Keratinocyte (primary cell): ENCODE measurements around the gene ATG10. TPM values are rescaled to one million over a fixed set of nuclear protein-coding genes. Genes with fewer than 3 reads are reported as not detected.

Source experiments
- DNase-seq: peaks from one replicate; pipeline ENCODE4 v3.0.0-alpha.2; 2011; ENCODE audit warnings: low read depth, missing footprints, low spot score
- FAIRE-seq: peaks from 2 replicates; lab custom pipeline; 2011; peaks lifted over from hg19 to GRCh38; lab: Jason Lieb, UNC
- H2AFZ ChIP-seq: 2 replicates; pipeline ENCODE4 v1.6.0; 2012; ENCODE audit warnings: low read length, control low read depth, inconsistent platforms; ENCODE audit not compliant: control insufficient read depth
- H3K27ac ChIP-seq: 2 replicates; pipeline ENCODE4 v1.5.1; 2011; ENCODE audit warnings: low read length; ENCODE audit not compliant: control insufficient read depth, insufficient read depth
- H3K27me3 ChIP-seq: 3 replicates; pipeline ENCODE4 v1.6.0; 2011; ENCODE audit warnings: low read length; ENCODE audit not compliant: control insufficient read depth, insufficient read depth; ENCODE audit errors: extremely low read depth
- H3K36me3 ChIP-seq, 2 experiments: 2 replicates in 1 of 2; 3 replicates in 1 of 2; pipeline ENCODE4 v1.5.1; 2011; ENCODE audit warnings: low read length in 2 of 2, mild to moderate bottlenecking in 1 of 2; ENCODE audit not compliant: control insufficient read depth in 2 of 2, insufficient read depth in 2 of 2; ENCODE audit errors: extremely low read depth in 1 of 2
- H3K4me1 ChIP-seq: 3 replicates; pipeline ENCODE4 v1.5.1; 2011; ENCODE audit warnings: low read length; ENCODE audit not compliant: control insufficient read depth, insufficient read depth; ENCODE audit errors: extremely low read depth
- H3K4me2 ChIP-seq: 3 replicates; pipeline ENCODE4 v1.6.0; 2011; ENCODE audit warnings: low read depth, low read length; ENCODE audit not compliant: control insufficient read depth, insufficient read depth; ENCODE audit errors: extremely low read depth
- H3K4me3 ChIP-seq, 3 experiments: fragments of 200-600 bp in 1 of 3; sonication (generic) in 1 of 3; 2 replicates in 2 of 3; 3 replicates in 1 of 3; pipeline ENCODE4 v1.5.1; 2011 to 2016; ENCODE audit warnings: low read length in 3 of 3, mild to moderate bottlenecking in 3 of 3, control low read depth in 2 of 3, inconsistent platforms in 1 of 3, low read depth in 1 of 3, mixed read lengths in 1 of 3, mixed run types in 1 of 3, moderate library complexity in 1 of 3; ENCODE audit not compliant: control insufficient read depth in 2 of 3, insufficient read depth in 2 of 3; ENCODE audit errors: extremely low read depth in 1 of 3
- H3K79me2 ChIP-seq: 2 replicates; pipeline ENCODE4 v1.6.0; 2012; ENCODE audit warnings: low read length; ENCODE audit not compliant: control insufficient read depth, insufficient read depth
- H3K9ac ChIP-seq: 3 replicates; pipeline ENCODE4 v1.6.0; 2011; ENCODE audit warnings: low read length; ENCODE audit not compliant: control insufficient read depth, insufficient read depth; ENCODE audit errors: extremely low read depth
- H3K9me1 ChIP-seq: 3 replicates; pipeline ENCODE4 v1.6.0; 2011; ENCODE audit warnings: low read length; ENCODE audit not compliant: control insufficient read depth, insufficient read depth; ENCODE audit errors: extremely low read depth
- H3K9me3 ChIP-seq: 2 replicates; pipeline ENCODE4 v1.5.1; 2012; ENCODE audit warnings: low read depth, low read length; ENCODE audit not compliant: control insufficient read depth
- H4K20me1 ChIP-seq: 3 replicates; pipeline ENCODE4 v1.6.0; 2011; ENCODE audit warnings: low read length; ENCODE audit not compliant: control insufficient read depth, insufficient read depth; ENCODE audit errors: extremely low read depth
- EZH2 ChIP-seq: IDR thresholded peaks from one replicate; pipeline ENCODE4 v1.6.1; 2012; ENCODE audit warnings: inconsistent platforms, mild to moderate bottlenecking, low read length, moderate library complexity
- dilution Hi-C: fragments of 300-500 bp; cut with MboI; formaldehyde crosslinking; loops from one replicate; pipeline ENCODE4 v1.7.0; 2020; ENCODE audit warnings: low sequenced_read_pairs; ENCODE audit not compliant: extremely low pct_ligation_motif_present
- polyA plus RNA-seq, 5 experiments: library from polyadenylated mRNA; depleted of rRNA in 3 of 5; stranded (reverse) in 3 of 5; stranded (forward) in 1 of 5; unstranded in 1 of 5; fragments of >200 nt; gene quantifications; 1 replicate in 1 of 5; 2 replicates in 3 of 5; 3 replicates in 1 of 5; pipeline versions ENCODE4 v1.2.1 to v1.2.3, GENCODE V29; 2011 to 2012; ENCODE audit warnings: missing spikeins in 2 of 5, low read depth in 1 of 5, low replicate concordance in 1 of 5
- TF ChIP-seq, protein P1 (sequence below), 3 experiments: IDR thresholded peaks in 1 of 3; conservative IDR thresholded peaks in 1 of 3; optimal IDR thresholded peaks in 1 of 3; 2 replicates in 2 of 3; 3 replicates in 1 of 3; pipeline versions ENCODE3 to v1.5.1; 2011; ENCODE audit warnings: low read length in 3 of 3, mild to moderate bottlenecking in 3 of 3, moderate library complexity in 2 of 3, control low read depth in 1 of 3, inconsistent platforms in 1 of 3; ENCODE audit not compliant: insufficient read depth in 2 of 3; ENCODE audit errors: extremely low read depth in 1 of 3

The ATG10 gene
- polyA plus RNA-seq, 1 donor (not counting 4 experiments of a cell fraction or from before 2014, with no cell fraction given) = 5.4 TPM

DNA sequence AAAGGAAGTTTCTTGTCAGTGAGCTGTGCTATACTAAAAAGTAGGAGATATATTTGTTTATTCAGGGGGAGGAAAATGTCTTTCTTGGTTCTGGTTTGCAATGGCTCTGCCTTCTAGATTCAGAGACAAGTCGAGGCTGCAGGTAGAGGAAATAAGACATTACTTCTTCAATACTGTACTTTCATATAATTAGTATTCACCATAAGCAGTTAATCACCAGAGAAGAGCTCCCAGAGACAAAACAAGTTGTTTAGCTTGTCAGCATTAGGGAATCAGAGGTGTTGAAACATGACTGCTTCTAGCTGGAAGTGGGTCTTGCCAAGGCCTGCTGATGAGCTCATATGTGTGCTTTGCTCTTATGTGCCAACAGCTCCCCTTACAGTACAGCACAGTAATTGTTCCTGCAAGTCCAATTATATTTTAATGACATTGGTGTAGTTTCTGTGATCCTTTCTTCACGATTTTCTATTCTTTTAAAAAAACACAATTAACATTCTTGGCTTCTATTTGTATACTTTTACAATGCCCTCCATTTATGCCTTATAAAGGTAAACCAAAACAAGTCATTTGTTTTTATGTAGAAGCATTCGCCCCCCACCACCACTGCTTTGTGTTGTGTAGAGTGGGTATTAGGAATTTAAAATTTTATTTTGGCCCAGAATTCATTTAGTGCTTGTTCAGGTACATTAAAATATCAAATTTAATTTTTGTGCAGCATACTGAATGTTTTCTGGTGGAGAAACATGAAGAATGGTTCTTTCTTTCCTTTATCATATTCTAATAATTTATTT lies 194.1 kb downstream of the ATG10 start:
- H3K27ac ChIP-seq = peak overlapping the region; percentile 66
- FAIRE-seq = peak; percentile 99
- no peak overlapping the region for H2AFZ ChIP-seq
- H3K27me3 ChIP-seq = no peaks in the 10 kb centered on the region
- peak; percentile 83 for DNase-seq
- peak overlapping the region; percentile 49 for H3K4me2 ChIP-seq
- H3K79me2 ChIP-seq = no peaks in the 10 kb centered on the region
- H3K4me3 ChIP-seq = no peak overlapping the region
- H3K9me3 ChIP-seq = no peaks in the 10 kb centered on the region
- no peaks in the 10 kb centered on the region for H3K36me3 ChIP-seq
- TF ChIP-seq EZH2 = no peak
- TF ChIP-seq, protein P1, sequence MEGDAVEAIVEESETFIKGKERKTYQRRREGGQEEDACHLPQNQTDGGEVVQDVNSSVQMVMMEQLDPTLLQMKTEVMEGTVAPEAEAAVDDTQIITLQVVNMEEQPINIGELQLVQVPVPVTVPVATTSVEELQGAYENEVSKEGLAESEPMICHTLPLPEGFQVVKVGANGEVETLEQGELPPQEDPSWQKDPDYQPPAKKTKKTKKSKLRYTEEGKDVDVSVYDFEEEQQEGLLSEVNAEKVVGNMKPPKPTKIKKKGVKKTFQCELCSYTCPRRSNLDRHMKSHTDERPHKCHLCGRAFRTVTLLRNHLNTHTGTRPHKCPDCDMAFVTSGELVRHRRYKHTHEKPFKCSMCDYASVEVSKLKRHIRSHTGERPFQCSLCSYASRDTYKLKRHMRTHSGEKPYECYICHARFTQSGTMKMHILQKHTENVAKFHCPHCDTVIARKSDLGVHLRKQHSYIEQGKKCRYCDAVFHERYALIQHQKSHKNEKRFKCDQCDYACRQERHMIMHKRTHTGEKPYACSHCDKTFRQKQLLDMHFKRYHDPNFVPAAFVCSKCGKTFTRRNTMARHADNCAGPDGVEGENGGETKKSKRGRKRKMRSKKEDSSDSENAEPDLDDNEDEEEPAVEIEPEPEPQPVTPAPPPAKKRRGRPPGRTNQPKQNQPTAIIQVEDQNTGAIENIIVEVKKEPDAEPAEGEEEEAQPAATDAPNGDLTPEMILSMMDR (optimal IDR thresholded peaks at IDR 0.05 in 1 of 3, IDR thresholded peaks at IDR 0.05 in 1 of 3, conservative IDR thresholded peaks at IDR 0.05 in 1 of 3; ENCODE audit: extremely low read depth in 1 of 3, insufficient read depth in 2 of 3, low read length in 3 of 3) = peak; percentile 69 to 88 (median 87)
- H3K9me1 ChIP-seq = no peaks in the 10 kb centered on the region
- dilution Hi-C loops = no loop called here
- H4K20me1 ChIP-seq = no peaks in the 10 kb centered on the region
- H3K9ac ChIP-seq = no peak overlapping the region
- peaks cover 25% of the 10 kb centered on the region for H3K4me1 ChIP-seq

DNA sequence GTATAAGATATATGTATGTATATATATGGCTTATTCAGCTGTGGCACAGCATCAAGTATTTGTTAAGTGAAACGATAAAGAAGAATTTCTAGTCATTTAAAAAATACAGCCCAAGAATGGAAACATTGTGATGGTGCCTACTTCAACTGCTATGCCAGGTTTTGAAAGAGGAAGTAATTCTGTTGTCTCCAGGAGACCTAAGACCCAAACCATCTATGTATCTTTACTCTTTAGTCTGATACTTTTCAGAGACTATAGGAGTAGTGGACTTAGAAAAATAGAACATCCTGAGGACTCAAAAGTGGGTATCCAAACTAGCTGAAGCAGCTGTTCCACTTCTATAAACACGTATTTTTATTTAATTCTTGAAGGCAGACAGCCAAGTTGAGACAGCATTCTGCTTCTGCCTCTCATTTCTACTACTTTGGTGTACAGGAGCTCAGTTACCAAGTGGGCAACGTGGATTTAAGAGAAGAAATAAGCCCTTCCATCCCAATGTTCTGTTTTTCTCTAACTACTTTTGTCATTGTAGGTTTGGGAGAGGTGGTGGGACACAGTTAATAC lies 195.6 kb downstream of the ATG10 start:
- Histone ChIP-seq H3K79me2 (no peaks in the 10 kb centered on the region), H3K4me3 (no peak overlapping the region), H3K9me3 (no peaks in the 10 kb centered on the region), H3K4me2 (no peak overlapping the region), H3K27me3 (no peaks in the 10 kb centered on the region), H3K4me1 (peaks cover 25% of the 10 kb centered on the region), H2AFZ (no peak overlapping the region), H4K20me1 (no peaks in the 10 kb centered on the region), H3K27ac (no peak overlapping the region), H3K9me1 (no peaks in the 10 kb centered on the region), H3K9ac (no peak overlapping the region), H3K36me3 (no peaks in the 10 kb centered on the region)
- DNase-seq (no peak), FAIRE-seq (no peak)
- dilution Hi-C loops = no loop called here
- TF ChIP-seq, protein P1 (optimal IDR thresholded peaks at IDR 0.05 in 1 of 3, IDR thresholded peaks at IDR 0.05 in 1 of 3, conservative IDR thresholded peaks at IDR 0.05 in 1 of 3; ENCODE audit: extremely low read depth in 1 of 3, insufficient read depth in 2 of 3, low read length in 3 of 3) = no peak
